Uterus (tissue), 4 donors: Measurements from ENCODE around the gene SPTSSA. TPM values are rescaled to one million over a fixed set of nuclear protein-coding genes. Genes with fewer than 3 reads are reported as not detected.
"Not testable (repeated sequence)": the region's sequence is repeated elsewhere in the genome, so short reads cannot be mapped to it uniquely, and the experiment has no call there.

ENCODE experiments used
- DNase-seq, 2 donors: peaks; one replicate each; pipeline ENCODE4 v3.0.0-alpha.2; 2019 to 2020
- H3K27ac ChIP-seq, 2 donors: fragments of 200-600 bp; sonication (generic); 1 replicate in 1 of 2; 2 replicates in 1 of 2; pipeline ENCODE4 v1.5.1; 2016 to 2018
- H3K27me3 ChIP-seq, 2 donors: fragments of 200-600 bp; sonication (generic); one replicate each; pipeline ENCODE4 v1.5.1; 2018 to 2019; ENCODE audit warnings: control low read depth in 1 of 2
- H3K36me3 ChIP-seq, 2 donors: fragments of 200-600 bp; sonication (generic); one replicate each; pipeline ENCODE4 v1.5.1; 2019; ENCODE audit warnings: control low read depth in 1 of 2
- H3K4me1 ChIP-seq, 2 donors: fragments of 200-600 bp; sonication (generic); one replicate each; pipeline ENCODE4 v1.5.1; 2018 to 2019; ENCODE audit warnings: control low read depth in 1 of 2
- H3K4me3 ChIP-seq, 2 donors: fragments of 200-600 bp; sonication (generic); 1 replicate in 1 of 2; 2 replicates in 1 of 2; pipeline ENCODE4 v1.5.1; 2018 to 2019; ENCODE audit warnings: mild to moderate bottlenecking in 1 of 2
- H3K9me3 ChIP-seq, 2 donors: fragments of 200-600 bp; sonication (generic); one replicate each; pipeline ENCODE4 v1.5.1; 2019; ENCODE audit warnings: control low read depth in 1 of 2
- CTCF ChIP-seq, 4 experiments: fragments of 200-600 bp in 2 of 4; fragments of 450-650 bp in 2 of 4; sonication (generic) in 2 of 4; IDR thresholded peaks; one replicate each; pipeline ENCODE4 v1.5.1; 2016 to 2019; ENCODE audit warnings: antibody characterized with exemption in 4 of 4, mild to moderate bottlenecking in 2 of 4, moderate library complexity in 1 of 4
- POLR2A ChIP-seq, 2 donors: fragments of 450-650 bp; IDR thresholded peaks; one replicate each; pipeline ENCODE4 v1.6.1; 2016; ENCODE audit warnings: antibody characterized with exemption in 2 of 2, mild to moderate bottlenecking in 1 of 2, moderate library complexity in 1 of 2
- intact Hi-C: fragments of 100-400 bp; cut with DNase I; formaldehyde crosslinking; loops from one replicate; pipeline ENCODE4 v1.15.1; 2023; ENCODE audit warnings: low total_unique reads
- total RNA-seq, 4 donors: library from RNA; depleted of rRNA in 3 of 4; stranded (reverse); fragments of >200 nt in 3 of 4; gene quantifications; one replicate each; pipeline versions ENCODE4 v1.1.0 to v1.2.4, GENCODE V29; 2014 to 2023
- donor health status: DM: yes; HTN: yes; CAD: no.

Gene SPTSSA
- total RNA-seq, 4 donors from 2014 or later = 6.9 to 34.1 (median 28.4) TPM

- no peaks in the 10 kb centered on the region for H3K27me3 ChIP-seq
- no peak for TF ChIP-seq POLR2A (IDR thresholded peaks at IDR 0.05)
- TF ChIP-seq CTCF (IDR thresholded peaks at IDR 0.05) = no peak
- DNase-seq = no peak
- no peak overlapping the region for H3K27ac ChIP-seq
- H3K9me3 ChIP-seq = no peaks in the 10 kb centered on the region
- intact Hi-C loops = no loop called here
- H3K4me1 ChIP-seq = no peaks in the 10 kb centered on the region
- no peak overlapping the region for H3K4me3 ChIP-seq
- no peaks in the 10 kb centered on the region for H3K36me3 ChIP-seq
Observed at GRCh38 chr14:34478261-34478660, 16.2 kb upstream of the SPTSSA start.

- H3K9me3 ChIP-seq, H3K4me3 ChIP-seq, DNase-seq, intact Hi-C loops, H3K27ac ChIP-seq, H3K4me1 ChIP-seq, H3K27me3 ChIP-seq, H3K36me3 ChIP-seq: not testable (repeated sequence)
Observed at GRCh38 chr14:34476036-34476435, 14.0 kb upstream of the SPTSSA start.

- no peaks in the 10 kb centered on the region for H3K4me1 ChIP-seq
- H3K9me3 ChIP-seq = no peaks in the 10 kb centered on the region
- H3K27me3 ChIP-seq = no peaks in the 10 kb centered on the region
- H3K4me3 ChIP-seq = no peak overlapping the region
- no peak for DNase-seq
- no peaks in the 10 kb centered on the region for H3K36me3 ChIP-seq
- intact Hi-C loops = no loop called here
- TF ChIP-seq CTCF (IDR thresholded peaks at IDR 0.05) (no peak), POLR2A (IDR thresholded peaks at IDR 0.05) (no peak)
- no peak overlapping the region for H3K27ac ChIP-seq
Observed at GRCh38 chr14:34475163-34475562, 13.1 kb upstream of the SPTSSA start.

- no peaks in the 10 kb centered on the region for H3K36me3 ChIP-seq
- no peak overlapping the region for H3K27ac ChIP-seq
- H3K9me3 ChIP-seq = no peaks in the 10 kb centered on the region
- TF ChIP-seq POLR2A (IDR thresholded peaks at IDR 0.05) (no peak), CTCF (IDR thresholded peaks at IDR 0.05) (no peak)
- H3K4me3 ChIP-seq = no peak overlapping the region
- intact Hi-C loops = no loop called here
- DNase-seq = no peak
- no peaks in the 10 kb centered on the region for H3K27me3 ChIP-seq
- H3K4me1 ChIP-seq = no peaks in the 10 kb centered on the region
Observed at GRCh38 chr14:34474187-34474679, 12.2 kb upstream of the SPTSSA start.

- Histone ChIP-seq H3K36me3 (no peaks in the 10 kb centered on the region), H3K27ac (no peak overlapping the region), H3K4me3 (no peak overlapping the region), H3K9me3 (no peaks in the 10 kb centered on the region), H3K4me1 (no peaks in the 10 kb centered on the region), H3K27me3 (no peaks in the 10 kb centered on the region)
- DNase-seq = no peak
- intact Hi-C loops = no loop called here
- TF ChIP-seq POLR2A (IDR thresholded peaks at IDR 0.05) = no peak
- TF ChIP-seq CTCF (IDR thresholded peaks at IDR 0.05) = no peak
Observed at GRCh38 chr14:34472706-34473279, 10.8 kb upstream of the SPTSSA start.

- Histone ChIP-seq H3K4me1 (no peaks in the 10 kb centered on the region), H3K4me3 (no peak overlapping the region), H3K27ac (no peak overlapping the region), H3K9me3 (no peaks in the 10 kb centered on the region), H3K36me3 (no peaks in the 10 kb centered on the region), H3K27me3 (no peaks in the 10 kb centered on the region)
- no peak for DNase-seq
- intact Hi-C loops = no loop called here
- no peak for TF ChIP-seq CTCF (IDR thresholded peaks at IDR 0.05)
- TF ChIP-seq POLR2A (IDR thresholded peaks at IDR 0.05) = no peak
Observed at GRCh38 chr14:34470319-34470718, 8.3 kb upstream of the SPTSSA start.
